Epithelial cell of esophagus (primary cell): ENCODE data around the gene NUTF2.

Source experiments
- DNase-seq: peaks from one replicate; pipeline ENCODE4 v3.0.0; 2010; ENCODE audit warnings: low read depth
- H3K4me3 ChIP-seq: 2 replicates; pipeline ENCODE4 v1.5.1; 2011; ENCODE audit warnings: mild to moderate bottlenecking, low read length, control low read depth
- CTCF ChIP-seq: IDR thresholded peaks from 2 replicates; pipeline ENCODE4 v1.5.1; 2011; ENCODE audit warnings: low read depth, mild to moderate bottlenecking, low read length, control low read depth, inconsistent platforms; ENCODE audit not compliant: insufficient read depth; ENCODE audit errors: missing control alignments

The NUTF2 gene

GRCh38 chr16:67845291-67846062 lies 1.3 kb upstream of the NUTF2 start:
- DNase-seq = no peak
- peak overlapping the region; percentile 74 for H3K4me3 ChIP-seq
- TF ChIP-seq CTCF = no peak

GRCh38 chr16:67846063-67846319 lies 742 bp upstream of the NUTF2 start:
- H3K4me3 ChIP-seq = peak overlapping the region; percentile 74
- no peak for DNase-seq
- TF ChIP-seq CTCF = no peak

GRCh38 chr16:67847064-67847861 lies 530 bp downstream of the NUTF2 start, which contains the start of gene CENPT:
Gene CENPT, minus strand, starts transcription at chr16:67847693. Its CDS starts 13,834 bp downstream, at chr16:67833859.
- no peak for TF ChIP-seq CTCF
- peak; percentile 90 for DNase-seq
- H3K4me3 ChIP-seq = peak within 1 kb of the TSS; percentile 74

- TF ChIP-seq CTCF = no peak
- no peak for DNase-seq
- peak overlapping the region; percentile 74 for H3K4me3 ChIP-seq
Measured at GRCh38 chr16:67848118-67848517, 1.4 kb downstream of the NUTF2 start.

GRCh38 chr16:67853670-67854069 lies 6.9 kb downstream of the NUTF2 start:
- no peak overlapping the region for H3K4me3 ChIP-seq
- DNase-seq = no peak
- TF ChIP-seq CTCF = no peak

- DNase-seq = no peak
- no peak for TF ChIP-seq CTCF
- H3K4me3 ChIP-seq = no peak overlapping the region
Measured at GRCh38 chr16:67855789-67856188, 9.1 kb downstream of the NUTF2 start.

- DNase-seq = no peak
- no peak overlapping the region for H3K4me3 ChIP-seq
- no peak for TF ChIP-seq CTCF
Measured at GRCh38 chr16:67856927-67857546, 10.3 kb downstream of the NUTF2 start.
